K562 (cell line): ENCODE results near the gene CSMD2. TPM values are rescaled to one million over a fixed set of nuclear protein-coding genes. Genes with fewer than 3 reads are reported as not detected.

Source experiments
- ATAC-seq: fragments of 200-7000 bp; cut with Tn5 transposase; 3 replicates; pipeline ENCODE4 v1.9.1; 2020; ENCODE audit warnings: moderate library complexity
- BruUV-seq: library from RNA; stranded (reverse); fragments of 400-500 nt; replicated peaks from 2 replicates; lab custom pipeline; 2021; lab: Mats Ljungman, UMichigan
- CTCF ChIA-PET: fragments of 300-600 bp; formaldehyde crosslinking; extraction: SDS; loops from one replicate; lab custom pipeline; 2021; ENCODE audit warnings: low intra/inter-chr PET ratio; lab: Yijun Ruan, JAX
- POLR2A ChIA-PET: fragments of 300-600, 350-650 bp; sonication (Branson Sonifier 250); formaldehyde crosslinking; extraction: SDS; loops from one replicate; lab custom pipeline; 2021; ENCODE audit warnings: antibody characterized with exemption, inconsistent platforms; lab: Yijun Ruan, JAX
- DNase-seq, 4 experiments: peaks; one replicate each; pipeline versions ENCODE4 v3.0.0 to v3.0.0-alpha.2; 2011 to 2018; ENCODE audit warnings: low spot score in 3 of 4, mixed read lengths in 3 of 4; ENCODE audit errors: extremely low read depth in 1 of 4
- FAIRE-seq: peaks from 2 replicates; lab custom pipeline; 2011; peaks lifted over from hg19 to GRCh38; lab: Jason Lieb, UNC
- H2AFZ ChIP-seq: 2 replicates; pipeline ENCODE4 v1.6.0; 2011; ENCODE audit warnings: low read depth, low read length, control low read depth, inconsistent platforms
- H3K27ac ChIP-seq: fragments of 200-600 bp; 3 replicates; pipeline ENCODE4 v1.8.0; 2011; ENCODE audit warnings: low read depth, mild to moderate bottlenecking, control low read depth, inconsistent platforms, low read length, moderate library complexity, mixed read lengths; ENCODE audit errors: extremely low read depth
- H3K27me3 ChIP-seq, 2 experiments: fragments of 300-600 bp in 1 of 2; 2 replicates in 1 of 2; 3 replicates in 1 of 2; pipeline versions ENCODE4 v1.6.0 to v1.8.0; 2011; ENCODE audit warnings: inconsistent platforms in 2 of 2, low read length in 2 of 2, mild to moderate bottlenecking in 1 of 2, mixed read lengths in 1 of 2, moderate library complexity in 1 of 2; ENCODE audit not compliant: control insufficient read depth in 2 of 2, insufficient read depth in 2 of 2
- H3K36me3 ChIP-seq: fragments of 300-600 bp; 3 replicates; pipeline ENCODE4 v1.8.0; 2011; ENCODE audit warnings: mild to moderate bottlenecking, low read length, inconsistent platforms; ENCODE audit not compliant: control insufficient read depth, insufficient read depth
- H3K4me1 ChIP-seq, 2 experiments: fragments of 200-600 bp in 1 of 2; replicated peaks in 1 of 2; 2 replicates in 1 of 2; 3 replicates in 1 of 2; pipeline versions ENCODE4 v1.5.1 to v1.8.0; 2011; ENCODE audit warnings: inconsistent platforms in 2 of 2, low read length in 2 of 2, mild to moderate bottlenecking in 1 of 2, mixed read lengths in 1 of 2, moderate library complexity in 1 of 2; ENCODE audit not compliant: control insufficient read depth in 2 of 2, insufficient read depth in 2 of 2
- H3K4me2 ChIP-seq: 2 replicates; pipeline ENCODE4 v1.6.1; 2011; ENCODE audit warnings: low read length, control low read depth, inconsistent platforms, mixed read lengths; ENCODE audit not compliant: insufficient read depth
- H3K4me3 ChIP-seq: fragments of 200-600 bp; sonication (generic), shearing (Covaris generic); 2 replicates; pipeline ENCODE4 v1.5.1; 2016; ENCODE audit warnings: control low read depth, inconsistent platforms
- H3K79me2 ChIP-seq: fragments of 200-600 bp; 3 replicates; pipeline ENCODE4 v1.8.0; 2011; ENCODE audit warnings: low read length, inconsistent platforms; ENCODE audit not compliant: control insufficient read depth, insufficient read depth
- H3K9ac ChIP-seq, 2 experiments: 2 replicates each; pipeline versions ENCODE4 v1.6.0 to v1.6.1; 2011; ENCODE audit warnings: low read depth in 2 of 2, low read length in 2 of 2, control low read depth in 1 of 2, inconsistent platforms in 1 of 2, mild to moderate bottlenecking in 1 of 2, mixed read lengths in 1 of 2; ENCODE audit not compliant: insufficient read depth in 1 of 2
- H3K9me1 ChIP-seq: one replicate; pipeline ENCODE4 v1.6.0; 2011; ENCODE audit warnings: inconsistent platforms, mild to moderate bottlenecking, low read length, moderate library complexity; ENCODE audit not compliant: control insufficient read depth, insufficient read depth
- H3K9me3 ChIP-seq: replicated peaks from 2 replicates; pipeline ENCODE4 v1.5.1; 2011; ENCODE audit warnings: low read depth, low read length, inconsistent platforms; ENCODE audit not compliant: control insufficient read depth, insufficient read depth
- H4K20me1 ChIP-seq: replicated peaks from 2 replicates; pipeline ENCODE4 v1.6.1; 2011; ENCODE audit warnings: low read length, inconsistent platforms, mixed read lengths; ENCODE audit not compliant: control insufficient read depth, insufficient read depth
- CHD2 ChIP-seq: IDR thresholded peaks from 2 replicates; pipeline ENCODE4 v1.6.1; 2011; ENCODE audit warnings: low read depth, low read length
- NCOA4 ChIP-seq: fragments of 450-650 bp; IDR thresholded peaks from 2 replicates; pipeline ENCODE4 v1.6.1; 2018; ENCODE audit warnings: mild to moderate bottlenecking; ENCODE audit not compliant: partially characterized antibody
- PHB ChIP-seq: fragments of 250-450 bp; sonication (Bioruptor Pico); IDR thresholded peaks from 2 replicates; pipeline ENCODE4 v1.5.0; 2021
- SP2 ChIP-seq: IDR thresholded peaks from 2 replicates; pipeline ENCODE4 v1.6.1; 2011; ENCODE audit warnings: mild to moderate bottlenecking, low read depth, low read length, moderate library complexity; ENCODE audit not compliant: poor library complexity, severe bottlenecking; ENCODE audit errors: extremely low read depth
- TRIM28 ChIP-seq: fragments of 450-650 bp; IDR thresholded peaks from 2 replicates; pipeline ENCODE4 v1.6.1; 2017
- ZNF77 ChIP-seq: fragments of 250-450 bp; sonication (Bioruptor Pico); IDR thresholded peaks from 2 replicates; pipeline ENCODE4 v1.5.0; 2020
- WGBS: fragments of 100-300 bp; shearing (Covaris generic); methylation state at CpG from one replicate; pipeline ENCODE4 v1.1.6; 2016; ENCODE audit warnings: low coverage, mixed read lengths; ENCODE audit not compliant: insufficient coverage; ENCODE audit errors: missing lambda C conversion rate; 5-methylcytosine and 5-hydroxymethylcytosine counted together
- in situ Hi-C: fragments of 300-500 bp; cut with MboI; formaldehyde crosslinking; loops from 4 replicates; pipeline ENCODE4 v1.15.0; 2018; ENCODE audit warnings: inconsistent platforms, mixed read lengths
- intact Hi-C: fragments of 100-400 bp; cut with micrococcal nuclease; formaldehyde crosslinking; loops from 2 replicates; pipeline ENCODE4 v1.14.2; 2022
- polyA plus RNA-seq, 8 experiments: library from polyadenylated mRNA; depleted of rRNA in 4 of 8; stranded (reverse) in 5 of 8; unstranded in 3 of 8; fragments of >200 nt; fragmentation: Nextera tagmentation in 2 of 8; fragmentation: Illumina TruSeq in 1 of 8; extraction: Ambion mirVana in 2 of 8; extraction: Trizol in 1 of 8; gene quantifications; 2 replicates each; pipeline versions ENCODE4 v1.2.1 to v1.2.3, GENCODE V29; 2011 to 2014; ENCODE audit warnings: inconsistent platforms in 1 of 8, missing spikeins in 1 of 8
- total RNA-seq, 7 experiments: library from RNA; depleted of rRNA in 6 of 7; stranded (reverse); fragments of >200 nt in 6 of 7; fragmentation: Illumina TruSeq in 2 of 7; extraction: Trizol in 2 of 7; gene quantifications; 2 replicates each; pipeline versions ENCODE4 v1.2.1 to v1.2.3, GENCODE V29; 2011 to 2021; ENCODE audit warnings: low replicate concordance in 1 of 7

CSMD2 gene
- total and polyA plus RNA-seq, 9 of the 15 experiments (the other 6 are each of a cell fraction or from before 2014, with no cell fraction given) = not detected

DNA sequence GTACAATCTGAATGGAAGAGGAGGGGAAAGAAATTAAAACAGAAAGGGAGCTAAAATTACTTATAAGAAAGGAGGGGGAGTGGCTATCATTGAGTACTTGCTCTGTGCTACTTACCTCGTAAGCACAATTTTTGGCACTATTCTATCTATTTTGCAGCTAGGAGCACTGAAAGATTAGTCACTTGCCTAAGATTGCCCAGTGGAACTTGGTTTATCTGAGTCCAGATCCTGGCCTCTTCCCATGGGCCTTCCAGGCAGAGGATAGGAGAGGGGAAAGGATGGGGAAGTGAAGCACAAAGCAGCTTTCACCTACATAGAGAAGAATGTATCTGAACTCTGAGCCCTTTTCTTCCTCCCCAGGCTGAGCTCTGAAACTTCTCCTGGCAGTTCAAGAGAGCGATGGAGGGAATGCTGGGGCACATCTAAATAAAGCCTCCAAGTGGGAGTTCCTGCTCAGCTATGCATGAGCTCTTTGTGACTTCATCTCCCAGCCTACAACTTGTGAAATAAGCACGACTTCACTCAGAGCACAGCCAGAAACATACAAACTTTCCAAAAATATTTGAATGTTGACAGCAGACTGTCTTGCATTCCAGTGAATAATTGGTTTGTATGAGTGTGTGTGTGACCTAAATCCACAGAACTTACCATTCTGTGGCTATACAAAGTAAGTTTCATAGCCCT, 271.7 kb downstream of the CSMD2 start:
- H3K4me1 ChIP-seq = no peaks in the 10 kb centered on the region
- TF ChIP-seq CHD2 = no peak
- TF ChIP-seq, all 486 proteins: peak for 0
- no peaks in the 10 kb centered on the region for H4K20me1 ChIP-seq
- 0% methylated on average over 3 of the region's 3 CpGs for WGBS
- POLR2A ChIA-PET = no interaction called here
- H3K9me1 ChIP-seq = no peaks in the 10 kb centered on the region
- peaks cover 0 to 4% of the 10 kb centered on the region in 2 experiments; a peak in 1 of 5 replicates for H3K27me3 ChIP-seq
- ATAC-seq = no peak
- CTCF ChIA-PET = no interaction called here
- in situ Hi-C loops (no loop called here), intact Hi-C loops (no loop called here)
- H3K79me2 ChIP-seq = no peaks in the 10 kb centered on the region
- no TSS peak for BruUV-seq
- no peak for DNase-seq
- no peak overlapping the region for H3K4me2 ChIP-seq
- no peak overlapping the region for H2AFZ ChIP-seq
- no peak overlapping the region for H3K27ac ChIP-seq
- no peak for FAIRE-seq
- H3K9ac ChIP-seq = no peak overlapping the region
- no peak overlapping the region for H3K4me3 ChIP-seq
- no peaks in the 10 kb centered on the region for H3K36me3 ChIP-seq
- H3K9me3 ChIP-seq = no peaks in the 10 kb centered on the region

DNA sequence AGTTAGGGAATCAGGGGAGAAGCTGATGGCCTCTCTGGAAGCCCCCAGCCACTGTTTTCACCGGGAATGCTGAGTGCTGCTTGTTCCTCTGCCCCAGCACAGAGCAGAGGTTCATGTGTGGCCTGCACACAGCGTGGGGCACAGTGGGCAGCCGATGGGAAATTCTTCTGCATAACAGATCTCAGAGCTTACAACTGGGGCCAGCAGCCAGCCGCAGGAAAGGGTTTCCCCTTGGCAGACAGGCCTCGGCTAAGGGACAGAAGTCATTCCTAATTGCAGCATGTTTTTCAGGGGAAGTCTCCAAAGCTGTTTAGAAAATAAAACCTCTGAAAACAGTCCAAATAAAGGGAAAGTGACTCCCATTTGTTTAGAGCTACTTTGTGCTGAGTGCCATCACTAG, 278.5 kb downstream of the CSMD2 start:
- TF ChIP-seq NCOA4 (no peak), ZNF77 (no peak), SP2 (no peak), TRIM28 (no peak), PHB (CRISPR knock-in tag) (no peak)
- H3K9ac ChIP-seq = no peak overlapping the region
- H3K9me3 ChIP-seq = no peaks in the 10 kb centered on the region
- no peaks in the 10 kb centered on the region for H3K36me3 ChIP-seq
- intact Hi-C loops (no loop called here), in situ Hi-C loops (no loop called here)
- no peaks in the 10 kb centered on the region for H3K9me1 ChIP-seq
- no peak for FAIRE-seq
- no peaks in the 10 kb centered on the region for H3K79me2 ChIP-seq
- no peak overlapping the region for H3K27ac ChIP-seq
- 2% methylated on average over 4 of the region's 5 CpGs for WGBS
- BruUV-seq = no TSS peak
- H3K4me1 ChIP-seq = no peaks in the 10 kb centered on the region
- no peak overlapping the region for H3K4me2 ChIP-seq
- no peak for DNase-seq
- ChIA-PET CTCF (no interaction called here), POLR2A (no interaction called here)
- no peak overlapping the region for H2AFZ ChIP-seq
- H4K20me1 ChIP-seq = no peaks in the 10 kb centered on the region
- no peak for ATAC-seq
- H3K4me3 ChIP-seq = no peak overlapping the region
- H3K27me3 ChIP-seq = peaks cover 0 to 6% of the 10 kb centered on the region in 2 experiments; a peak in 2 of 5 replicates
